IPS DF 4.7 (cell line): ENCODE results near the gene FNDC10.

ENCODE experiments used
- DNase-seq: peaks from one replicate; pipeline ENCODE4 v3.0.0-alpha.2; 2013; ENCODE audit warnings: low spot score; ENCODE audit errors: extremely low read depth

FNDC10 gene

GRCh38 chr1:1627829-1628753 is 28.2 kb upstream of the FNDC10 start:
- DNase-seq: no peak

- DNase-seq: no peak
Observed at GRCh38 chr1:1627261-1627828, 27.4 kb upstream of the FNDC10 start.

DNA sequence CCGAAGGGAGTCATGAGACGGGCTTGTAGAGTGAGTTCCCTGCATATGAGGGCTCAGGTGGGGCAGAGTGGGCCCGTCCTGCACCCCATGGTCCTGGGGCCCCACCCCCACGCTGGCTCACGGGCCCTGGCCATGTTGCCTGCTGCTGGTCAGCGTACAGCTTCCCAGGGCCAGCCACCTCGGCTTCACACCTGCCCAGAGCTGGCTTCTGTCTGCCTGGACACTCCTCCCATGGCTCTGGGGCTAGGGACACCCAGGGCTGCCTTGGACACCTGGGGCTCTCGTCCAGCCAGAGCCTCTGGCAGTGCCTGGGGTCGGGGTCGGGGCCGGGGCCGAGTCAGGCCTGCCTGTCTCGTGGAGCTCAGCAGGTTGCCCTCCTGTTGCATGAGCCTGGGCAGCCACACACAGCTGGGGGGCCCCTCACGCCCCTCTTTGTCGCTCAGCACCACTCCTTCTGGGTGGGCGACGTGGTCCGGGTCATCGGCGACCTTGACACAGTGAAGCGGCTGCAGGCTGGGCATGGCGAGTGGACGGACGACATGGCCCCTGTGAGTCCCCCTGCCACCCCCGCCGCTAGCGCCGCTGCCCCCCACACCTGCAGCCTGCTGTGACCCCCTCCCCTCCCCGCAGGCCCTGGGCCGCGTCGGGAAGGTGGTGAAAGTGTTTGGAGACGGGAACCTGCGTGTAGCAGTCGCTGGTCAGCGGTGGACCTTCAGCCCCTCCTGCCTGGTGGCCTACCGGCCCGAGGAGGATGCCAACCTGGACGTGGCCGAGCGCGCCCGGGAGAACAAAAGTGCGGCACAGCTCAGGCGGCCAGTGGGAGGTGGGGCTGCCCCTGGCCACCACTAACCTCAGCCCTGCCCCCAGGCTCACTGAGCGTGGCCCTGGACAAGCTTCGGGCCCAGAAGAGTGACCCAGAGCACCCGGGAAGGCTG is 26.5 kb upstream of the FNDC10 start:
- no peak for DNase-seq

DNA sequence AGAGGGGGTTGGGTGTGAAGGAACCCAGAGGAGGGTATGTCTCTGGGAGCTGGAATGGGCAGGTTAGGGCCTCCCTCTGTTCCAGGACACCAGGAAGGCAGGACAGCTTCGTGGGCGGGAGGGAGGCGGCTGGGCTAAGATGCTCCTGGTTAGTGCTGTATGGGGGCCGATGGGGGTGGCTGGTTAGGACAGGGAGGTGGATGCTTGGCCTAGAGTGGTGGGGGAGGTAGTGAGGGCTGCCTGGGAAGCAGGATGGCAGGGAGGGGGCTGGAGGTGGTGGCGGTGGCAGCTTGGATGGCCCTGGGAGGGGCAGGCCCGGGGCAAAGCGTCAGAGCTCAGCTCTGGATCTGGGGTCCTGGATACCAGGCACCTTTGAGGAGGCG is 25.9 kb upstream of the FNDC10 start:
- DNase-seq: no peak

DNA sequence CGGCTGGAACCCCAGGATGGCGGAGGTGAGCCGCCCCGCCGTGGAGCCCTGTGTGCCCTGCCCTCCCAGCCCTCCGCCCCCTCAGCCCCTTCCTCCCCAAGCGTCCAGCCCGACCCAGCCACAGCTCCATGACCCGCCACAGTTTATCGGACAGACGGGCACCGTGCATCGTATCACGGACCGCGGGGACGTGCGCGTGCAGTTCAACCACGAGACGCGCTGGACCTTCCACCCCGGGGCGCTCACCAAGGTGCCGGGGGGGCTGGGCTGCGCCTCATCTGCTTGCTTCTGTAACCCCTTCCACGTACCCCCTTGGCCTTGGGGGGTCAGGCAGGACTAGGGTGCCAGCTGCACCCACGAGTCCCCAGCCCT is 25.5 kb upstream of the FNDC10 start:
- no peak for DNase-seq

DNA sequence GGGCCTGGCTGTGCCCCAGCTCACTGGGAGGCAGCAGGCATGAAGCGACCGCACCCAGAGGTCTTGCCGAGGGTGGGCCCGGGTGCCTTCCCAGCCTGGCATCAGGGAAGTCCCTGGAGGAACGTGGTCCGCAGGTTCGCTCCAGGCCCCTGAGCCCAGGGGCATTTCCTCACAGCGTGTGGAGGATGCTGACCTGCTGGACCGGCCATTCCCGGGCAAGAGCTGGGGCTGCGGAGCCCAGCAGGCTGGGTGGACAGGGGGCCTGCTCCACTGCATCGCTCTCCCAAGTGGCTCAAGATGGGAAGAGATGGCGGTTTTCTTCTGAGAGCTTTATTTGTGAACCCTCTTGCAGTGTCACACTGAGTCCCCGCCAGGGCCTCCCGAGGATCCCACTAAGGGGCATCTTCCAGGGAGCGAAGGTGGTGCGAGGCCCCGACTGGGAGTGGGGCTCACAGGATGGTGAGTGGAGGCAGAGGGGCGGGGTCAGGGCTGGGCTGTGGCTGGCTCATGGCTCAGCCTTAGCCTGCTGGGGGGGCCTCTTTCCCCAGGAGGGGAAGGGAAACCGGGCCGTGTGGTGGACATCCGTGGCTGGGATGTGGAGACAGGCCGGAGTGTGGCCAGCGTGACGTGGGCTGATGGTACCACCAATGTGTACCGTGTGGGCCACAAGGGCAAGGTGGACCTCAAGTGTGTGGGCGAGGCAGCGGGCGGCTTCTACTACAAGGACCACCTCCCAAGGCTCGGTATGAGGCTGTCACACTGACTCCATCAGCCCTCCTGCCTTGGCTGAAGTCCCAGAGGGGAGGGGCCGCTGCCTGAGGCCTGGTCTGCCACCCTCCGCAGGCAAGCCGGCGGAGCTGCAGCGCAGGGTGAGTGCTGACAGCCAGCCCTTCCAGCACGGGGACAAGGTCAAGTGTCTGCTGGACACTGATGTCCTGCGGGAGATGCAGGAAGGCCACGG is 24.8 kb upstream of the FNDC10 start:
- no peak for DNase-seq

DNA sequence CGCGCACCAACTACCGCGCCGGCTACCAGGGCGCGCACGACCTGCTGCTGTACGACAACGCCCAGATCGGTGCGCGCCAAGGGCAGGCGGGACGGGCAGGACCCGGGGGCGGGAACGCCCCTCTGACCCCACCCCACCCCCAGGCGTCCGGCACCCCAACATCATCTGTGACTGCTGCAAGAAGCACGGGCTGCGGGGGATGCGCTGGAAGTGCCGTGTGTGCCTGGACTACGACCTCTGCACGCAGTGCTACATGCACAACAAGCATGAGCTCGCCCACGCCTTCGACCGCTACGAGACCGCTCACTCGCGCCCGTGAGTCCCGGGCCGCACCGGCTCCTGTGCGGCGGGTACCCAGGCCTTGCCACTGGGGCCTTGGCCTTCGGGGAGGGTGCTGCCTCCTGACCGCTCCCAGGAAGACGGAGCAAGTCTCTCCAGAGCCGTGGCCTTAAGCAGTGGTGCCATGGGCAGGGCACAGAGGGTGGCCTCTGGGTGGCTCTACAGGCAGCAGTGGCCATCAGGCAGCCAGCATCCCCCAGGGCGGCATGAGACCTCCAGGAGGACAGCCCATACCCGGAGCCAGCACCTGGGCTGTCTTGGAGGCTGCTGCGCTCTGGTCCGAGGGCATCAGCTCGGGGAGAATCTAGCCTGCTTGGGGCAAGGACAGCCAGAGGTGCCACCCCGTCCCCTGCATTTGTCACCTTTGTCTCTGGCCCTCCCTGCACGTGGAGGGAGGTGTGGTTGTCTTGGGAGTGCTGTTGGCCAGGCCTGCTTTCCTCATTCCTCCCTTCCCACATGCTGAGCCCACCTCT is 23.9 kb upstream of the FNDC10 start:
- DNase-seq: no peak

- DNase-seq: no peak
Observed at GRCh38 chr1:1623181-1623630, 23.3 kb upstream of the FNDC10 start.

GRCh38 chr1:1622788-1623094 is 22.8 kb upstream of the FNDC10 start:
- DNase-seq: no peak

GRCh38 chr1:1622010-1622787 is 22.3 kb upstream of the FNDC10 start:
- DNase-seq: no peak

- no peak for DNase-seq
Observed at GRCh38 chr1:1621173-1622009, 21.5 kb upstream of the FNDC10 start.

DNA sequence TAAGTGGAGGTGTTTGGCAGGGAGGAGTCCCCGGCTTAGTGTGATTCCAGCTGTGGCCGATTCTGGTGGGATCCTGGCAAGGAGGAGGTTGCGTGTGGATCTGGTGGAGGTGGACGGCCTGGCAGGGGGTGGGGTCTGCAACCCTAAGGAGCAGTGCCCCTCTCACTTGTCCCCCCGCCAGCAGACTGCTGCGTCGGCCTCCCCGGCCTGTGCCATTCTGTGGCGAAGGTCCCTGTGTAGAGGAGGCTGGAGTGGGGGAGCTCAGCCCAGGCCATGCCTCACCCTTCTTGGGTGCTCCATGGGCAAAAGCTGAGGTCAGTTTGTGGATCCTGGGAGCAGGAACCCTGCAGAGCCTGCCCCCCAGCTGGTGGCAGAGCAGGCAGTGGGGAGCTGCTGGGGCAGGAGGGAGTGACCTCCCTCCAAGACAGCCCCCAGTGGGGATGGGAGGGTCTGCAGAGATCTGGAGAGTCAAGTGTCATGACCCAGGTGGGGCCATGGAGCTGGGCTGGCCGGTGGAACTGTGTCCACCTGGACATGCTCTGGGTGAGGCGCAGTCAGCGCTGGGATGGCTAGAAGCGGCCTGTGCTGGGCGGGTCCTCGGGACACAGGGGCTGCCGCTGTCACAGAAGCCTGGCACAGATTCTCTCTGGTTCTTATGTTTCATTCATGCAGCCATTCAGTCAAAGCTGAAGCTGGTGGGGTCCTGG is 20.7 kb upstream of the FNDC10 start:
- DNase-seq: no peak

GRCh38 chr1:1619917-1620361 is 20.0 kb upstream of the FNDC10 start:
- no peak for DNase-seq

DNA sequence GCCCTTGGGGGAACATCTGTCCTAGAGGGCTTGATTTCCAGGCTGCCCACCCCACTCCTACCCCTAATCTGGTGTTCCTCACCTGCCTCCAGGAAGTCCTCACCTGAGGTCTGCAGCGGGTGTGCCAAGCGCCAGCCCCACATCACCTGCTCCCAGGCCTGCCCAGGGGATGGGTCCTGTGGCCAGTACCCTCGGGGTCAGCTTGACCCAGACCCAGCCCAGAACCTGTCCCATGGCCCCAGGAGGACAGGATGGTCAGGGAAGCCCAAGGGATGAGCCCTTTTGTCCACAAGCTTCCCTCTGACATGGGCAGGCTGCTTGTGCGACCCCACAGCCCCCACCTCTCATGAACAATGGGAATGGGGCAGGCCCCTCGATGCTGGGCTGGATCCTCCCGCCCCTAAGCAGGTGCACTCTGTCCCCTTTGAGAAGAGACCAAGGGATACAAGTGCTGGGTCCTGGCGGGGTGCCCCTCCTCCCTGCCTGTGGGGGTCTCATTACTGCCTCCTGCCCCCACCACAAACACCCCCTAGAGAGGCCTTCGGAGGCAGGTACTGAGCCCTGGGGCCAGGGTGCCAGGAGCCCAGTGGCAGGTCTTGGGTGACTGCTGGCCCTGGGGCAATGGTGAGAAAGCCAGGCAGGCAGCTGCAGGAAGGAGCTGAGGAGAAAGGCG is 18.6 kb upstream of the FNDC10 start:
- DNase-seq: no peak

GRCh38 chr1:1617925-1618324 is 18.0 kb upstream of the FNDC10 start:
- no peak for DNase-seq

- DNase-seq: no peak
Observed at GRCh38 chr1:1617516-1617915, 17.6 kb upstream of the FNDC10 start.

DNA sequence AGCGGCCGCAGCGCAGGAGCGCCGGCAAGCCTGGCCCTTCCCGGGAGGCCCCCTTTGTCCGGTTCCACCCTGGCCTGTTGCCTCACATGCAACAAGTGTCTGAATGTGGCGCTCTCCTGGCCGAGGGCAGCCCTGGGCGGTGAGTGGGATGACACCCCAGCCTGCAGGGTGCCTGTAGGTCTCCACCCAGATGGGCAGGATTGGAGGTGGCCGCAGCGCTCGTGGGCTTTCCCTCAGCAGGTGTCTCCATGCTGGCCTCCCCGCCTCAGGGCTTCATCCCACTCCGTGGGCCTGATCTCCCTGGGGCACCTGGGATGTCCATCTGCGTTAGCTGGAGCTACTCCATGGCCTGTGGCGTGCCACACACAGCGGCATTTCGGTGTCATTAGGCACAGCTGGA is 16.9 kb upstream of the FNDC10 start:
- DNase-seq: no peak
